Activated T-cell treated with anti-CD3 and anti-CD28 coated beads for 1 hour (primary cell): ENCODE measurements around the gene NTMT1.
"Not testable (repeated sequence)": the region's sequence is repeated elsewhere in the genome, so short reads cannot be mapped to it uniquely, and the experiment has no call there.

Experiments
- DNase-seq: peaks from one replicate; pipeline ENCODE4 v3.0.0-alpha.2; 2020; ENCODE audit warnings: low read depth

Gene NTMT1

GRCh38 chr9:129655154-129655553 is 29.2 kb downstream of the NTMT1 start:
- DNase-seq, result no peak

- no peak for DNase-seq
Measured at GRCh38 chr9:129655696-129656095, 29.7 kb downstream of the NTMT1 start.

GRCh38 chr9:129656795-129657390 is 30.9 kb downstream of the NTMT1 start:
- no peak for DNase-seq

- DNase-seq, result no peak
Measured at GRCh38 chr9:129661029-129661428, 35.1 kb downstream of the NTMT1 start.

GRCh38 chr9:129662239-129662638 is 36.3 kb downstream of the NTMT1 start:
- not testable (repeated sequence) for DNase-seq

- DNase-seq, result no peak
Measured at GRCh38 chr9:129664746-129665388, 38.9 kb downstream of the NTMT1 start.

- DNase-seq, result peak; percentile 12
Measured at GRCh38 chr9:129665389-129665775, 39.4 kb downstream of the NTMT1 start, which contains the start of gene PRRX2. Gene PRRX2 (plus strand): TSS chr9:129665647. CDS start chr9:129665868, 221 bp downstream.

- no peak for DNase-seq
Measured at GRCh38 chr9:129665814-129666520, 40.0 kb downstream of the NTMT1 start.

- DNase-seq, result no peak
Measured at GRCh38 chr9:129666575-129666974, 40.6 kb downstream of the NTMT1 start.

GRCh38 chr9:129667378-129667777 is 41.4 kb downstream of the NTMT1 start:
- DNase-seq, result no peak

- no peak for DNase-seq
Measured at GRCh38 chr9:129667850-129668249, 41.9 kb downstream of the NTMT1 start.

GRCh38 chr9:129669141-129669718 is 43.3 kb downstream of the NTMT1 start:
- DNase-seq, result no peak

- no peak for DNase-seq
Measured at GRCh38 chr9:129669946-129670345, 44.0 kb downstream of the NTMT1 start.

GRCh38 chr9:129671065-129671464 is 45.1 kb downstream of the NTMT1 start:
- no peak for DNase-seq

- no peak for DNase-seq
Measured at GRCh38 chr9:129671519-129671918, 45.6 kb downstream of the NTMT1 start.

GRCh38 chr9:129672702-129673101 is 46.7 kb downstream of the NTMT1 start:
- DNase-seq, result no peak

- no peak for DNase-seq
Measured at GRCh38 chr9:129673602-129674001, 47.6 kb downstream of the NTMT1 start.

GRCh38 chr9:129674229-129674628 is 48.3 kb downstream of the NTMT1 start:
- DNase-seq, result no peak

GRCh38 chr9:129675620-129676019 is 49.7 kb downstream of the NTMT1 start:
- DNase-seq, result no peak

GRCh38 chr9:129676287-129676686 is 50.3 kb downstream of the NTMT1 start:
- DNase-seq, result no peak

- DNase-seq, result no peak
Measured at GRCh38 chr9:129676975-129677374, 51.0 kb downstream of the NTMT1 start.

- DNase-seq, result no peak
Measured at GRCh38 chr9:129677456-129677855, 51.5 kb downstream of the NTMT1 start.

GRCh38 chr9:129678844-129679243 is 52.9 kb downstream of the NTMT1 start:
- DNase-seq, result no peak
